GM18867 (cell line): ENCODE results near the gene RBMS2.
A peak's percentile ranks its signal among the peaks of the same experiment; 100 is the strongest.
"Not testable (repeated sequence)": the region's sequence is repeated elsewhere in the genome, so short reads cannot be mapped to it uniquely, and the experiment has no call there.

ENCODE experiments used
- ATAC-seq: cut with Tn5 transposase; IDR thresholded peaks from one replicate; pipeline ENCODE4 v1.9.1; 2021; ENCODE audit warnings: mild to moderate bottlenecking, moderate library complexity; ENCODE audit not compliant: unreplicated experiment

The RBMS2 gene

GRCh38 chr12:56514014-56514318 is 7.7 kb upstream of the RBMS2 start:
- not testable (repeated sequence) for ATAC-seq

- no peak for ATAC-seq
These were observed 3.8 kb upstream of the RBMS2 start for GRCh38 chr12:56517854-56518253.

- ATAC-seq: no peak
These were observed 3.0 kb upstream of the RBMS2 start for GRCh38 chr12:56518570-56518969.

- no peak for ATAC-seq
These were observed 1.6 kb upstream of the RBMS2 start for GRCh38 chr12:56520048-56520447.

GRCh38 chr12:56520506-56520905 is 1.1 kb upstream of the RBMS2 start:
- ATAC-seq: no peak

GRCh38 chr12:56521209-56521589 is 421 bp upstream of the RBMS2 start:
- ATAC-seq: no peak

- no peak for ATAC-seq
These were observed 982 bp downstream of the RBMS2 start for GRCh38 chr12:56522411-56523193.

GRCh38 chr12:56528846-56529245 is 7.2 kb downstream of the RBMS2 start:
- no peak for ATAC-seq

- ATAC-seq: no peak
These were observed 8.0 kb downstream of the RBMS2 start for GRCh38 chr12:56529656-56530055.

- ATAC-seq: no peak
These were observed 8.9 kb downstream of the RBMS2 start for GRCh38 chr12:56530390-56531055.

- no peak for ATAC-seq
These were observed 15.9 kb downstream of the RBMS2 start for GRCh38 chr12:56537546-56537945.

- ATAC-seq: no peak
These were observed 20.0 kb downstream of the RBMS2 start for GRCh38 chr12:56541631-56542030.

- ATAC-seq: no peak
These were observed 20.5 kb downstream of the RBMS2 start for GRCh38 chr12:56542164-56542563.

GRCh38 chr12:56545023-56545604 is 23.5 kb downstream of the RBMS2 start:
- ATAC-seq: no peak

- no peak for ATAC-seq
These were observed 25.1 kb downstream of the RBMS2 start for GRCh38 chr12:56546680-56547079.

- ATAC-seq: no peak
These were observed 29.4 kb downstream of the RBMS2 start for GRCh38 chr12:56551070-56551469.

GRCh38 chr12:56565510-56566101 is 44.0 kb downstream of the RBMS2 start:
- ATAC-seq: peak; percentile 53

GRCh38 chr12:56568146-56568545 is 46.5 kb downstream of the RBMS2 start:
- no peak for ATAC-seq

GRCh38 chr12:56571121-56571520 is 49.5 kb downstream of the RBMS2 start:
- no peak for ATAC-seq

- ATAC-seq: no peak
These were observed 50.7 kb downstream of the RBMS2 start for GRCh38 chr12:56572288-56572687.

- no peak for ATAC-seq
These were observed 52.6 kb downstream of the RBMS2 start for GRCh38 chr12:56574210-56574609.

GRCh38 chr12:56577248-56577647 is 55.6 kb downstream of the RBMS2 start:
- ATAC-seq: not testable (repeated sequence)
